ENCODE measurements around the gene OSBPL3. TPM values are rescaled to one million over a fixed set of nuclear protein-coding genes. Genes with fewer than 3 reads are reported as not detected.
"Not testable (repeated sequence)": the region's sequence is repeated elsewhere in the genome, so short reads cannot be mapped to it uniquely, and the experiment has no call there.

Gene OSBPL3
- total RNA-seq, 8 experiments from 2014 or later: 1.8 to 139 (median 7.5) TPM

- Histone ChIP-seq H3K4me1 (replicated peaks in 1 of 2) (peaks cover 11 to 12% of the 10 kb centered on the region in 2 donors), H3K27ac (no peak overlapping the region), H3K4me3 (no peak overlapping the region)
- no peak for ATAC-seq (replicated peaks in 6 of 8)
- WGBS, 10 experiments: 48 to 92% (median 80%) methylated on average over 1 to 4 of the region's 4 CpGs; no CpG with 5 or more reads in 1 of the 10 experiments
- in situ Hi-C loops (cut with MboI; ENCODE audit: low pct_unique_long_range_greater_than_20kb in 2 of 9, low sequenced_read_pairs in 9 of 9, unreplicated experiment in 9 of 9): loop anchor here in 7 of 9 experiments (25.0 kb wide), 1 partner anchor 270 kb away; no protein-coding TSS in a partner anchor
Observed at GRCh38 chr7:24817339-24817738, 162.6 kb downstream of the OSBPL3 start.

- no peak overlapping the region for H3K27ac ChIP-seq
- ATAC-seq (replicated peaks in 6 of 8): no peak
- peaks cover 11 to 12% of the 10 kb centered on the region in 2 donors for H3K4me1 ChIP-seq (replicated peaks in 1 of 2)
- in situ Hi-C loops (cut with MboI; ENCODE audit: low pct_unique_long_range_greater_than_20kb in 2 of 9, low sequenced_read_pairs in 9 of 9, unreplicated experiment in 9 of 9): loop anchor here in 7 of 9 experiments (25.0 kb wide), 1 partner anchor 270 kb away; no protein-coding TSS in a partner anchor
- WGBS, 10 experiments: 92 to 100% (median 96%) methylated on average over 1 to 3 of the region's 3 CpGs
- H3K4me3 ChIP-seq: no peak overlapping the region
Observed at GRCh38 chr7:24816868-24817267, 163.1 kb downstream of the OSBPL3 start.

- Histone ChIP-seq H3K4me1 (replicated peaks in 1 of 2) (no peaks in the 10 kb centered on the region), H3K4me3 (no peak overlapping the region), H3K27ac (no peak overlapping the region)
- WGBS, 10 experiments: 0 to 100% (median 73%) methylated on average over 1 to 4 of the region's 4 CpGs; no CpG with 5 or more reads in 1 of the 10 experiments
- in situ Hi-C loops (cut with MboI; ENCODE audit: low pct_unique_long_range_greater_than_20kb in 2 of 9, low sequenced_read_pairs in 9 of 9, unreplicated experiment in 9 of 9): loop anchor here in 7 of 9 experiments (25.0 kb wide), 1 partner anchor 275 kb away; no protein-coding TSS in a partner anchor
- ATAC-seq (replicated peaks in 6 of 8): peak; percentile 59 to 77 (median 70)
Observed at GRCh38 chr7:24812305-24812945, 167.6 kb downstream of the OSBPL3 start.

GRCh38 chr7:24808518-24808917 lies 171.5 kb downstream of the OSBPL3 start:
- ATAC-seq (replicated peaks in 6 of 8): no peak
- no peak overlapping the region for H3K4me3 ChIP-seq
- 50 to 100% (median 84%) methylated on average over 2 to 6 of the region's 6 CpGs; no CpG with 5 or more reads in 4 of the 10 experiments for WGBS, 10 experiments
- no peaks in the 10 kb centered on the region for H3K4me1 ChIP-seq (replicated peaks in 1 of 2)
- in situ Hi-C loops (cut with MboI; ENCODE audit: low pct_unique_long_range_greater_than_20kb in 2 of 9, low sequenced_read_pairs in 9 of 9, unreplicated experiment in 9 of 9): loop anchor here in 8 of 9 experiments (10.0 to 25.0 kb wide), 2 partner anchors 276 to 279 kb away; no protein-coding TSS in a partner anchor
- H3K27ac ChIP-seq: no peak overlapping the region

GRCh38 chr7:24802300-24802699 lies 177.7 kb downstream of the OSBPL3 start:
- Histone ChIP-seq H3K27ac (no peak overlapping the region), H3K4me1 (replicated peaks in 1 of 2) (peaks cover 0 to 13% of the 10 kb centered on the region in 2 donors), H3K4me3 (no peak overlapping the region)
- WGBS, 10 experiments: 42 to 92% (median 80%) methylated on average over 2 to 5 of the region's 5 CpGs
- in situ Hi-C loops (cut with MboI; ENCODE audit: low pct_unique_long_range_greater_than_20kb in 2 of 9, low sequenced_read_pairs in 9 of 9, unreplicated experiment in 9 of 9): loop anchor here in 8 of 9 experiments (10.0 to 25.0 kb wide), 2 partner anchors 283 to 285 kb away; no protein-coding TSS in a partner anchor
- peak in 3 of 8 experiments; percentile 4 to 45 (median 5) for ATAC-seq (replicated peaks in 6 of 8)

GRCh38 chr7:24801883-24802282 lies 178.1 kb downstream of the OSBPL3 start:
- in situ Hi-C loops (cut with MboI; ENCODE audit: low pct_unique_long_range_greater_than_20kb in 2 of 9, low sequenced_read_pairs in 9 of 9, unreplicated experiment in 9 of 9): loop anchor here in 8 of 9 experiments (10.0 to 25.0 kb wide), 2 partner anchors 283 to 285 kb away; no protein-coding TSS in a partner anchor

GRCh38 chr7:24800667-24801066 lies 179.3 kb downstream of the OSBPL3 start:
- 68 to 100% (median 100%) methylated on average over 1 to 7 of the region's 9 CpGs for WGBS, 10 experiments
- in situ Hi-C loops (cut with MboI; ENCODE audit: low pct_unique_long_range_greater_than_20kb in 2 of 9, low sequenced_read_pairs in 9 of 9, unreplicated experiment in 9 of 9): loop anchor here in 8 of 9 experiments (10.0 to 25.0 kb wide), 2 partner anchors 284 to 287 kb away; no protein-coding TSS in a partner anchor
- Histone ChIP-seq H3K27ac (no peak overlapping the region), H3K4me3 (no peak overlapping the region), H3K4me1 (replicated peaks in 1 of 2) (peaks cover 0 to 13% of the 10 kb centered on the region in 2 donors)
- ATAC-seq (replicated peaks in 6 of 8): no peak

More at GRCh38 chr7:24801883-24802282, 178.1 kb downstream of the OSBPL3 start:
- H3K4me3 ChIP-seq: no peak overlapping the region
- ATAC-seq (replicated peaks in 6 of 8): peak in 3 of 8 experiments; percentile 91 to 96 (median 93)
- WGBS, 10 experiments: 0 to 100% (median 85%) methylated on average over 1 to 2 of the region's 2 CpGs; no CpG with 5 or more reads in 4 of the 10 experiments
- peaks cover 0 to 13% of the 10 kb centered on the region in 2 donors for H3K4me1 ChIP-seq (replicated peaks in 1 of 2)
- no peak overlapping the region for H3K27ac ChIP-seq

GRCh38 chr7:24800073-24800472 lies 179.9 kb downstream of the OSBPL3 start:
- H3K4me3 ChIP-seq: no peak overlapping the region
- peaks cover 0 to 13% of the 10 kb centered on the region in 2 donors for H3K4me1 ChIP-seq (replicated peaks in 1 of 2)
- 87 to 100% (median 96%) methylated on average over 2 to 6 of the region's 6 CpGs; no CpG with 5 or more reads in 1 of the 10 experiments for WGBS, 10 experiments
- no peak for ATAC-seq (replicated peaks in 6 of 8)
- H3K27ac ChIP-seq: no peak overlapping the region
- in situ Hi-C loops (cut with MboI; ENCODE audit: low pct_unique_long_range_greater_than_20kb in 2 of 9, low sequenced_read_pairs in 9 of 9, unreplicated experiment in 9 of 9): loop anchor here in 8 of 9 experiments (10.0 to 25.0 kb wide), 2 partner anchors 285 to 287 kb away; no protein-coding TSS in a partner anchor

- no peak overlapping the region for H3K4me3 ChIP-seq
- 35 to 100% (median 89%) methylated on average over 1 to 3 of the region's 3 CpGs; no CpG with 5 or more reads in 1 of the 10 experiments for WGBS, 10 experiments
- in situ Hi-C loops (cut with MboI; ENCODE audit: low pct_unique_long_range_greater_than_20kb in 2 of 9, low sequenced_read_pairs in 9 of 9, unreplicated experiment in 9 of 9): no loop called here
- H3K27ac ChIP-seq: no peak overlapping the region
- no peak for ATAC-seq (replicated peaks in 6 of 8)
- H3K4me1 ChIP-seq (replicated peaks in 1 of 2): peaks cover 0 to 13% of the 10 kb centered on the region in 2 donors
Observed at GRCh38 chr7:24799506-24799905, 180.5 kb downstream of the OSBPL3 start.

- Histone ChIP-seq H3K27ac (no peak overlapping the region), H3K4me3 (no peak overlapping the region), H3K4me1 (replicated peaks in 1 of 2) (peaks cover 0 to 13% of the 10 kb centered on the region in 2 donors)
- in situ Hi-C loops (cut with MboI; ENCODE audit: low pct_unique_long_range_greater_than_20kb in 2 of 9, low sequenced_read_pairs in 9 of 9, unreplicated experiment in 9 of 9): no loop called here
- ATAC-seq (replicated peaks in 6 of 8): no peak
- 34 to 90% (median 67%) methylated on average over 2 to 4 of the region's 4 CpGs; no CpG with 5 or more reads in 1 of the 10 experiments for WGBS, 10 experiments
Observed at GRCh38 chr7:24798261-24798660, 181.7 kb downstream of the OSBPL3 start.

- Histone ChIP-seq H3K4me3 (no peak overlapping the region), H3K4me1 (replicated peaks in 1 of 2) (peaks cover 0 to 13% of the 10 kb centered on the region in 2 donors), H3K27ac (no peak overlapping the region)
- WGBS, 10 experiments: 80 to 100% (median 95%) methylated on average over 1 to 4 of the region's 4 CpGs
- in situ Hi-C loops (cut with MboI; ENCODE audit: low pct_unique_long_range_greater_than_20kb in 2 of 9, low sequenced_read_pairs in 9 of 9, unreplicated experiment in 9 of 9): no loop called here
- no peak for ATAC-seq (replicated peaks in 6 of 8)
Observed at GRCh38 chr7:24797270-24797669, 182.7 kb downstream of the OSBPL3 start.

- peaks cover 0 to 13% of the 10 kb centered on the region in 2 donors for H3K4me1 ChIP-seq (replicated peaks in 1 of 2)
- in situ Hi-C loops (cut with MboI; ENCODE audit: low pct_unique_long_range_greater_than_20kb in 2 of 9, low sequenced_read_pairs in 9 of 9, unreplicated experiment in 9 of 9): no loop called here
- no peak overlapping the region for H3K4me3 ChIP-seq
- ATAC-seq (replicated peaks in 6 of 8): no peak
- H3K27ac ChIP-seq: no peak overlapping the region
- 90 to 100% (median 97%) methylated on average over 1 to 6 of the region's 9 CpGs; no CpG with 5 or more reads in 1 of the 10 experiments for WGBS, 10 experiments
Observed at GRCh38 chr7:24795407-24795767, 184.6 kb downstream of the OSBPL3 start.

GRCh38 chr7:24794751-24795406 lies 185.1 kb downstream of the OSBPL3 start:
- peaks cover 0 to 13% of the 10 kb centered on the region in 2 donors for H3K4me1 ChIP-seq (replicated peaks in 1 of 2)
- H3K4me3 ChIP-seq; ATAC-seq (replicated peaks in 6 of 8); in situ Hi-C loops (cut with MboI; ENCODE audit: low pct_unique_long_range_greater_than_20kb in 2 of 9, low sequenced_read_pairs in 9 of 9, unreplicated experiment in 9 of 9); H3K27ac ChIP-seq: not testable (repeated sequence)
- 67 to 100% (median 97%) methylated on average over 1 to 20 of the region's 22 CpGs; no CpG with 5 or more reads in 2 of the 10 experiments for WGBS, 10 experiments
